BJ (cell line): ENCODE measurements around the gene CLASP1. TPM values are rescaled to one million over a fixed set of nuclear protein-coding genes. Genes with fewer than 3 reads are reported as not detected.
"Not testable (repeated sequence)": the region's sequence is repeated elsewhere in the genome, so short reads cannot be mapped to it uniquely, and the experiment has no call there.

Experiments
- CTCF ChIA-PET: fragments of 350-600 bp; formaldehyde crosslinking; extraction: SDS; loops from one replicate; lab custom pipeline; 2021; ENCODE audit warnings: antibody characterized with exemption, inconsistent platforms; lab: Yijun Ruan, JAX
- POLR2A ChIA-PET: fragments of 300-600 bp; sonication (Branson Sonifier 250); formaldehyde crosslinking; extraction: SDS; loops from one replicate; lab custom pipeline; 2021; ENCODE audit warnings: antibody characterized with exemption; lab: Charles Lee
- DNase-seq: peaks from one replicate; pipeline ENCODE4 v3.0.0-alpha.2; 2011; ENCODE audit warnings: low read depth
- H3K27me3 ChIP-seq: 2 replicates; pipeline ENCODE4 v1.6.0; 2011; ENCODE audit warnings: low read length; ENCODE audit not compliant: control insufficient read depth, insufficient read depth
- H3K36me3 ChIP-seq: 2 replicates; pipeline ENCODE4 v1.5.1; 2011; ENCODE audit warnings: low read length; ENCODE audit not compliant: control insufficient read depth, insufficient read depth
- H3K4me3 ChIP-seq: 2 replicates; pipeline ENCODE4 v1.5.1; 2011; ENCODE audit warnings: low read depth, mild to moderate bottlenecking, control low read depth, low read length
- CTCF ChIP-seq: IDR thresholded peaks from 2 replicates; pipeline ENCODE4 v1.5.1; 2011; ENCODE audit warnings: low read depth, mild to moderate bottlenecking, control low read depth, inconsistent platforms, low read length, moderate library complexity; ENCODE audit not compliant: insufficient read depth
- polyA plus RNA-seq: library from polyadenylated mRNA; depleted of rRNA; stranded (reverse); fragments of >200 nt; gene quantifications from 2 replicates; pipeline ENCODE4 v1.2.3, GENCODE V29; 2011

Gene CLASP1
- polyA plus RNA-seq, 1 experiment: 7.1 TPM

DNA sequence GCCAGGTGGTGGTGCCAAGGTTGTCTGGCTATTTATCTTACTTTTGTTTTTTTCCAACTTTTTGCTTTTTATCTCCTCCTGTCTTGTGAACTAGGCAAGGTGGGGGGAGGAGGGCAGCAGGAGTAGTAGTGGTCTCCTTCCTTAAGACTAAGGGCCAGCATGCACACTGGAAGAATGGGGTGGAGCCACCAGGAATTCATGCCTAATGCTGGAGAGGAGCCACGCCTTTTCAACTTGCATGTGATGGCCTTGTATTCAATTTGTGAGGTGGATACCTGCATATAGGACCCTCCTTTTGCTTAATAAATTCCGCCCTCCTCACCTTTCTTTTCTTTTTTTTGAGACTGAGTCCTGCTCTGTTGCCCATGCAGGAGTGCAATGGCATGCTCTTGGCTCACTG is 37.6 kb upstream of the CLASP1 start:
- H3K36me3 ChIP-seq: no peaks in the 10 kb centered on the region
- no peak for DNase-seq
- no peaks in the 10 kb centered on the region for H3K27me3 ChIP-seq
- H3K4me3 ChIP-seq: no peak overlapping the region
- TF ChIP-seq CTCF: no peak
- ChIA-PET POLR2A (no interaction called here), CTCF (interaction anchor here (1.4 kb wide), 2 partner anchors 13 to 18 kb away, joined by 3 read pairs; no protein-coding TSS in a partner anchor)

DNA sequence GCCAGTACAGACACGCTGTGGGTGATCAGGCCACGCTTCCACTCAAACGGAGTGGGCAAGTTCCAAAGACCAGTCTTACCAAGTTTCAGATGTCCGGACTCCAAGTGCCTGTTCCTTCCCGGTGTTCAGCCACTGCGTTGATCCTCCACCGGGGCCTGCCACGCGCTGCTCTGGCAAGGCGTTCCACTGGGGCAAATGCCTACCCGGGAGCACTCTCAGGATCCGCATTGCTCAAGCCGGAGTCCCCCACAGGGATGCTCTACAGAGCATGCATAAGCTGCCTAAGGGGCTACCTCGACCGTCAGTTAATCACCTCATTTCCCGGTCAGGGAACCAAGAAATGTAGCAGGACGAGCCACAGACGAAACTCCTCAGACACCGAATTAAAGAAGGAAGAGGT is 37.0 kb upstream of the CLASP1 start:
- TF ChIP-seq CTCF: no peak
- ChIA-PET CTCF (interaction anchor here (1.4 kb wide), 2 partner anchors 14 to 17 kb away, joined by 3 read pairs; no protein-coding TSS in a partner anchor), POLR2A (no interaction called here)
- DNase-seq: no peak
- Histone ChIP-seq H3K4me3 (no peak overlapping the region), H3K36me3 (no peaks in the 10 kb centered on the region), H3K27me3 (no peaks in the 10 kb centered on the region)

DNA sequence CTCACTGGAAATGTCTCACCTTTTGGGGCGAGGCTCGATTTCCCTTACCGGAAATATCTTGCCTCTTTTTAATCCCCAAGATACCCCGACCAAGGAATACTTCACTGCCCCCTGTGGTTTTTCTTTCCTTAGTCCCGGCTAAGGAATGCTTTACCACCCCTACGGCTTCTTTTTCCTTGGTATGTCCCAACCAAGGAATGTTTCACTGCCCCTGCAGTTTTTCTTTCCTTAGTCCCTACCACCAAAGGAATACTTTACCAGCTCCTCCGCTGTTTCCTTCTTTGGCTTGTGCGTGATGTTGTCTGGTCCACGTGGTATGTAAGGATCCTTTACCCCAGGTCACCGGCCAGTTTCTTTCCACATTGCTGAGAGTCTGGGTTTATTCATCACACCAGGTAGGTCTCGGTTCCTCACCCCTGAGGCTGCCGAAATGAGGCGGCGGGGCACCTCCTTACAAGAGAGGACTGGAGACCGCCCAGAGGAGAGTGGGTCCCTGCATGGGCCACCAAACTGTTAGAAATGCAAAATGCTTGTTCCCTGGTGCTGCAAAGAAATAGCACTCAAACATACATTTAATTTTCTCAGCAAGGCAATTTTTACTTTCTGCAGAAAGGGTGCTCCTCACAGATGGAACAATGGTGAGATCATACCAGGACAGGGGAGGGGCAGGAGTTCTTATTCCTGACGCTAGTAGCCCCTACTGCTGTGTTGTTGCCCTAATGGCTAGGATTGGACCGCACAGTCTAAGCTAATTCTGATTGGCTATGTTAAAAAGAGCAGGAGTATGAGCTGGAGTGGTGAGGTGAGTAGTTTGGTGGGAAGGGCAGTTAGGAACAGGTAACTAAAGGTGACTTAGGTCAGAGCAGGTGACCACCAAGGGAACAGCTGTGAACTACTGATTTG is 33.4 kb upstream of the CLASP1 start:
- ChIA-PET POLR2A (no interaction called here), CTCF (no interaction called here)
- no peaks in the 10 kb centered on the region for H3K27me3 ChIP-seq
- H3K4me3 ChIP-seq: no peak overlapping the region
- no peaks in the 10 kb centered on the region for H3K36me3 ChIP-seq
- no peak for DNase-seq
- no peak for TF ChIP-seq CTCF

DNA sequence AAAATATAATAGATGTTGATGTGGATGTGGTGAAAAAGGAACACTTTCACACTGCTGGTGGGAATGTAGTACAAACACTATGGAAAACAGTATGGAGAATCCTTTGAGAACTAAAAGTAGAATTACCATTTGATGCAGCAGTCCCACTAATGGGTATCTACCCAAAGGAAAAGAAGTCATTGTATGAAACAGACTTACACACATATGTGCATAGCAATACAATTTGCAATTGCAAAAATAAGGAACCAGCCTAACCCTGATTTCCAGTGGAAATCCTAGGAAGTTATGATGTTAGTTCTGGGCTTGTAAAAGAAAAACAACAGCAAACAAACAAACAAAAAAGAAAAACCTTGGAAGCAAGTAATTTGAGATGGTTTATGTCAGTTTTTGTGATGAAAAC is 28.6 kb upstream of the CLASP1 start:
- no peak overlapping the region for H3K4me3 ChIP-seq
- H3K36me3 ChIP-seq: no peaks in the 10 kb centered on the region
- no peak for TF ChIP-seq CTCF
- DNase-seq: no peak
- ChIA-PET CTCF (no interaction called here), POLR2A (no interaction called here)
- H3K27me3 ChIP-seq: no peaks in the 10 kb centered on the region

GRCh38 chr2:121671621-121672020 is 22.4 kb upstream of the CLASP1 start:
- DNase-seq, POLR2A ChIA-PET, CTCF ChIA-PET, H3K36me3 ChIP-seq, H3K27me3 ChIP-seq, H3K4me3 ChIP-seq: not testable (repeated sequence)
